ENCODE data around the gene AMT. TPM values are rescaled to one million over a fixed set of nuclear protein-coding genes. Genes with fewer than 3 reads are reported as not detected.

The AMT gene
- total RNA-seq, 1 experiment from 2014 or later, result not detected

- DNase-seq (ENCODE audit: low read depth), result no peak
- in situ Hi-C loops (cut with HindIII; ENCODE audit: low pct_unique_long_range_greater_than_20kb, low sequenced_read_pairs), result no loop called here
Observed at GRCh38 chr3:49434731-49435130, 12.5 kb upstream of the AMT start.

- in situ Hi-C loops (cut with HindIII; ENCODE audit: low pct_unique_long_range_greater_than_20kb, low sequenced_read_pairs), result no loop called here
- DNase-seq (ENCODE audit: low read depth), result no peak
Observed at GRCh38 chr3:49428752-49429080, 6.4 kb upstream of the AMT start.

GRCh38 chr3:49427586-49427985, 5.3 kb upstream of the AMT start:
- no peak for DNase-seq (ENCODE audit: low read depth)
- in situ Hi-C loops (cut with HindIII; ENCODE audit: low pct_unique_long_range_greater_than_20kb, low sequenced_read_pairs), result no loop called here

GRCh38 chr3:49424816-49425215, 2.5 kb upstream of the AMT start:
- no peak for DNase-seq (ENCODE audit: low read depth)
- in situ Hi-C loops (cut with HindIII; ENCODE audit: low pct_unique_long_range_greater_than_20kb, low sequenced_read_pairs), result no loop called here

- in situ Hi-C loops (cut with HindIII; ENCODE audit: low pct_unique_long_range_greater_than_20kb, low sequenced_read_pairs), result no loop called here
Observed at GRCh38 chr3:49421890-49422378, 339 bp downstream of the AMT start.

GRCh38 chr3:49417516-49418120, 4.7 kb downstream of the AMT start:
- no peak for DNase-seq (ENCODE audit: low read depth)
- in situ Hi-C loops (cut with HindIII; ENCODE audit: low pct_unique_long_range_greater_than_20kb, low sequenced_read_pairs), result no loop called here

More at GRCh38 chr3:49421890-49422378, 339 bp downstream of the AMT start:
- no peak for DNase-seq (ENCODE audit: low read depth)

- DNase-seq (ENCODE audit: low read depth), result no peak
- in situ Hi-C loops (cut with HindIII; ENCODE audit: low pct_unique_long_range_greater_than_20kb, low sequenced_read_pairs), result no loop called here
Observed at GRCh38 chr3:49416867-49417266, 5.4 kb downstream of the AMT start.

GRCh38 chr3:49415931-49416601, 6.2 kb downstream of the AMT start:
- in situ Hi-C loops (cut with HindIII; ENCODE audit: low pct_unique_long_range_greater_than_20kb, low sequenced_read_pairs), result no loop called here
- no peak for DNase-seq (ENCODE audit: low read depth)

GRCh38 chr3:49414753-49415152, 7.5 kb downstream of the AMT start:
- DNase-seq (ENCODE audit: low read depth), result no peak
- in situ Hi-C loops (cut with HindIII; ENCODE audit: low pct_unique_long_range_greater_than_20kb, low sequenced_read_pairs), result no loop called here

GRCh38 chr3:49413338-49413734, 8.9 kb downstream of the AMT start:
- in situ Hi-C loops (cut with HindIII; ENCODE audit: low pct_unique_long_range_greater_than_20kb, low sequenced_read_pairs), result no loop called here
- no peak for DNase-seq (ENCODE audit: low read depth)

GRCh38 chr3:49412632-49413337, 9.5 kb downstream of the AMT start:
- in situ Hi-C loops (cut with HindIII; ENCODE audit: low pct_unique_long_range_greater_than_20kb, low sequenced_read_pairs), result no loop called here

GRCh38 chr3:49411968-49412631, 10.2 kb downstream of the AMT start, which contains the start of the genes RHOA and TCTA:
Gene RHOA, minus strand, starts transcription at chr3:49411976. Its CDS starts 36,387 bp downstream, at chr3:49375589.
Gene TCTA, plus strand, starts transcription at chr3:49412423. Its CDS starts 4 bp downstream, at chr3:49412427.
- in situ Hi-C loops (cut with HindIII; ENCODE audit: low pct_unique_long_range_greater_than_20kb, low sequenced_read_pairs), result no loop called here

More at GRCh38 chr3:49412632-49413337, 9.5 kb downstream of the AMT start:
- no peak for DNase-seq (ENCODE audit: low read depth)

GRCh38 chr3:49411535-49411967, 10.7 kb downstream of the AMT start:
- in situ Hi-C loops (cut with HindIII; ENCODE audit: low pct_unique_long_range_greater_than_20kb, low sequenced_read_pairs), result no loop called here
- no peak for DNase-seq (ENCODE audit: low read depth)

More at GRCh38 chr3:49411968-49412631, 10.2 kb downstream of the AMT start, which contains the start of the genes RHOA and TCTA:
- DNase-seq (ENCODE audit: low read depth), result peak; percentile 99

- no peak for DNase-seq (ENCODE audit: low read depth)
- in situ Hi-C loops (cut with HindIII; ENCODE audit: low pct_unique_long_range_greater_than_20kb, low sequenced_read_pairs), result no loop called here
Observed at GRCh38 chr3:49410846-49411534, 11.3 kb downstream of the AMT start.

GRCh38 chr3:49410066-49410845, 12.0 kb downstream of the AMT start:
- in situ Hi-C loops (cut with HindIII; ENCODE audit: low pct_unique_long_range_greater_than_20kb, low sequenced_read_pairs), result no loop called here
- no peak for DNase-seq (ENCODE audit: low read depth)

- in situ Hi-C loops (cut with HindIII; ENCODE audit: low pct_unique_long_range_greater_than_20kb, low sequenced_read_pairs), result no loop called here
- no peak for DNase-seq (ENCODE audit: low read depth)
Observed at GRCh38 chr3:49406571-49407565, 15.4 kb downstream of the AMT start.

All from Caki2 (cell line).